HepG2 (cell line): Measurements from ENCODE around the gene HOXC10. TPM values are rescaled to one million over a fixed set of nuclear protein-coding genes. Genes with fewer than 3 reads are reported as not detected.

Experiments used
- ATAD3A ChIP-seq: sonication (generic); formaldehyde crosslinking; IDR thresholded peaks from 2 replicates; pipeline ENCODE4 v1.4.0; 2020; ENCODE audit warnings: missing genetic modification reagents
- ETV5 ChIP-seq: IDR thresholded peaks from 2 replicates; pipeline ENCODE4 v1.6.1; 2018; ENCODE audit warnings: missing biosample characterization, missing genetic modification reagents, inconsistent platforms, borderline replicate concordance
- FOXJ3 ChIP-seq: sonication (generic); formaldehyde crosslinking; IDR thresholded peaks from 2 replicates; pipeline ENCODE4 v1.4.0; 2020; ENCODE audit warnings: missing genetic modification reagents, mild to moderate bottlenecking, borderline replicate concordance
- GABPB1 ChIP-seq: IDR thresholded peaks from 2 replicates; pipeline ENCODE4 v1.6.1; 2016; ENCODE audit warnings: mild to moderate bottlenecking, missing genetic modification reagents, moderate library complexity, missing compliant biosample characterization
- KDM2A ChIP-seq: sonication (generic); formaldehyde crosslinking; IDR thresholded peaks from 2 replicates; pipeline ENCODE4 v1.4.0; 2020; ENCODE audit warnings: low read depth, missing genetic modification reagents, borderline replicate concordance
- SOX13 ChIP-seq, 3 experiments: fragments of 450-650 bp in 1 of 3; sonication (generic) in 1 of 3; formaldehyde crosslinking in 1 of 3; IDR thresholded peaks in 2 of 3; conservative IDR thresholded peaks in 1 of 3; 2 replicates each; pipeline versions ENCODE4 v1.5.0 to v1.6.1; 2016 to 2020; ENCODE audit warnings: antibody characterized with exemption in 1 of 3, mild to moderate bottlenecking in 1 of 3, missing compliant biosample characterization in 1 of 3, missing genetic modification reagents in 1 of 3, moderate library complexity in 1 of 3
- TOE1 ChIP-seq: sonication (generic); formaldehyde crosslinking; IDR thresholded peaks from 2 replicates; pipeline ENCODE4 v1.4.0; 2020; ENCODE audit warnings: mild to moderate bottlenecking, missing genetic modification reagents
- ZBTB46 ChIP-seq: sonication (generic); formaldehyde crosslinking; IDR thresholded peaks from 2 replicates; pipeline ENCODE4 v1.4.0; 2020; ENCODE audit warnings: mild to moderate bottlenecking, missing genetic modification reagents, borderline replicate concordance
- ZFP36L1 ChIP-seq: sonication (generic); formaldehyde crosslinking; IDR thresholded peaks from 2 replicates; pipeline ENCODE4 v1.8.0; 2022; ENCODE audit warnings: mild to moderate bottlenecking, missing genetic modification reagents, moderate library complexity
- ZFP82 ChIP-seq: sonication (generic); formaldehyde crosslinking; IDR thresholded peaks from 2 replicates; pipeline ENCODE4 v1.5.1; 2020; ENCODE audit warnings: mild to moderate bottlenecking, missing genetic modification reagents, borderline replicate concordance
- ZNF503 ChIP-seq: sonication (generic); formaldehyde crosslinking; IDR thresholded peaks from 2 replicates; pipeline ENCODE4 v1.4.0; 2020; ENCODE audit warnings: missing genetic modification reagents
- polyA plus RNA-seq, 8 experiments: library from polyadenylated mRNA; depleted of rRNA in 3 of 8; stranded (reverse) in 7 of 8; unstranded in 1 of 8; fragments of >200 nt; fragmentation: Illumina TruSeq in 4 of 8; extraction: Trizol in 4 of 8; gene quantifications; 2 replicates each; pipeline versions ENCODE4 v1.2.1 to v1.2.3, GENCODE V29; 2011 to 2016; ENCODE audit warnings: low read depth in 4 of 8, missing spikeins in 1 of 8, mixed read lengths in 1 of 8; ENCODE audit not compliant: insufficient read depth in 1 of 8
- total RNA-seq, 5 experiments: library from RNA; depleted of rRNA; stranded (reverse); fragments of >200 nt; fragmentation: Illumina TruSeq; extraction: Trizol; gene quantifications; 2 replicates each; pipeline ENCODE4 v1.2.3, GENCODE V29; 2016; ENCODE audit warnings: low read depth in 1 of 5

Gene HOXC10
- total and polyA plus RNA-seq, 2 of the 13 experiments (the other 11 are each of a cell fraction or from before 2014, with no cell fraction given), result not detected

DNA sequence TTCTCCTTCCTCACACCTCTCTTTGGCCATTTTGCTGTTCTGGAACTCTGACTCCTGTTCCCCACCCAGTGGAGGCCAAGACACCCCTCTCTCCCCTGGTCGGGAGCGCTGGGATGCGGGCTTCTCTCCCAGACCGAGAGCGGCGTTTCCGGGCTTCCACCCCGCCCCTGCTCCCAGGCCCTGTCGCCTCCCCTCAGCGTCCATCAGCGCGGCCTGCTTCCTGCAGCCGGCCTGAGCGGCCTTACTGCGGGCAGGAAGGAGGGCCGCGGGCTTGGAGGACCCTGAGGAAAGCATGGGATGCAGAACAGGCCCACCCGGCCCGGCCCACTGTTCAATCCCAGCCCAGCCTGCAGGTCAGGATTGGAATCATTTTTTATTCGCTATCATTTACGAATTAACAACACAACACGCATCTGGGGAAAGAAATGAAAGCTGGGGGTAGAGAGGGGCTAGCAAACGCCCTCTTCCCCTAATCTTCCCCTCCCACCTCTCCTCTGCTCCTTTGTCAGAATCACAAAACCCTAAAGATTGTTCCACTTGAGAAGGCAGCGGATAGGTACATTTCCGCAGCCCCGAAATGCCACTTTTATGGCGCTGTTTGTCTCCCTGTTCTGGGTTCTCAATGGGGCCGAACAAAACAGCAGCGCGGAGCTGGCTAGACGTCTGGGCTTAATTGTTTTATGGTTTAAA is 20.0 kb downstream of the HOXC10 start (continued):
- TF ChIP-seq TOE1 (CRISPR knock-in tag), result no peak
- TF ChIP-seq ATAD3A (CRISPR knock-in tag), result no peak
- TF ChIP-seq GABPB1, result peak; percentile 73; the same call in 1 of the 2 replicates
- TF ChIP-seq ZFP36L1 (CRISPR knock-in tag), result no peak
- TF ChIP-seq KDM2A (CRISPR knock-in tag), result peak; percentile 19; the same call in 1 of the 2 replicates
- no peak for TF ChIP-seq FOXJ3 (CRISPR knock-in tag)
- TF ChIP-seq ZFP82 (CRISPR knock-in tag), result no peak
- no peak for TF ChIP-seq ETV5
- TF ChIP-seq ZNF503 (CRISPR knock-in tag), result no peak
- no peak for TF ChIP-seq ZBTB46
- TF ChIP-seq SOX13 (IDR thresholded peaks at IDR 0.05), result no peak
- TF ChIP-seq SOX13 (CRISPR knock-in tag; conservative IDR thresholded peaks at IDR 0.05 in 1 of 2, IDR thresholded peaks at IDR 0.05 in 1 of 2), result no peak
